Skin of body (tissue), 2 donors: ENCODE results near the gene TM2D3. TPM values are rescaled to one million over a fixed set of nuclear protein-coding genes. Genes with fewer than 3 reads are reported as not detected.

ENCODE experiments used
- DNase-seq: peaks from one replicate; lab custom pipeline; 2025; lab: John Stamatoyannopoulos, UW
- total RNA-seq: library from RNA; depleted of rRNA; stranded (reverse); fragments of >200 nt; gene quantifications from one replicate; pipeline ENCODE4 v1.2.3, GENCODE V29; 2014

TM2D3 gene, protein sequence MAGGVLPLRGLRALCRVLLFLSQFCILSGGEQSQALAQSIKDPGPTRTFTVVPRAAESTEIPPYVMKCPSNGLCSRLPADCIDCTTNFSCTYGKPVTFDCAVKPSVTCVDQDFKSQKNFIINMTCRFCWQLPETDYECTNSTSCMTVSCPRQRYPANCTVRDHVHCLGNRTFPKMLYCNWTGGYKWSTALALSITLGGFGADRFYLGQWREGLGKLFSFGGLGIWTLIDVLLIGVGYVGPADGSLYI
- 42.6 TPM for total RNA-seq

DNA sequence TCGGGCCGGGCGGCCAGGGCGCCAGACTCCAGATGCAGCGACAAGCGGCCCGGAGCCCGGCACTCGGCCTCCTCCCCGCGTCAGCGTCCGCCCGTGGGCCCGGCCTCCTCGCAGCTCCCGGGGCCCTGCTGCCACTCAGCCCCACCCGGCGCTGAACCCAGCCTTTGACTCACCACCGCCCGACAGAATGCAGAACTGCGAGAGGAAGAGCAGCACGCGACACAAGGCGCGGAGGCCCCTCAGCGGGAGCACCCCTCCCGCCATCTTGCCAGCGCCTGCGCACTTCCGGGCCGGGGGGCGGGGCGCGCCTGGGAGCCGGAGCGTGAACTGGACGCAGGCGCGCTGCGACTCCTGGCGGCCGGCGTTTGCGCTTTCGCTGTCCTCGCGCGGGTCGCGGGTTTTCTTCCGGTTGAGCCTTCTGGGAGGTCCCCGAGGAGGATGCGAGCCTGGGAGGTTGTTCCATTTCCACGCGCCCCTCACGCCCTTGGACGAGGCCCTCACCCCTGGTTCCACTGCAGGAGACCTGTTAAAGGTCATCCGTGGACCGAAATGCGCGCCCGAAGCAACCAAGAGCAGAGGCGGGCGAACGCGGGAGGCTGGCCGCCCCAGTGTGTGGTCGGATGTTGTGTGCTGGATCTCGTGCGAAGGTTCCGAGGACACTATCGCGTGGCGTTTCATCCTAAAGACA, at the start of gene TM2D3:
TM2D3 (minus strand) TSS at position 284 of the 688 bp plus-strand sequence; CDS start at position 264, 20 bp downstream.
- DNase-seq, result peak; percentile 94

DNA sequence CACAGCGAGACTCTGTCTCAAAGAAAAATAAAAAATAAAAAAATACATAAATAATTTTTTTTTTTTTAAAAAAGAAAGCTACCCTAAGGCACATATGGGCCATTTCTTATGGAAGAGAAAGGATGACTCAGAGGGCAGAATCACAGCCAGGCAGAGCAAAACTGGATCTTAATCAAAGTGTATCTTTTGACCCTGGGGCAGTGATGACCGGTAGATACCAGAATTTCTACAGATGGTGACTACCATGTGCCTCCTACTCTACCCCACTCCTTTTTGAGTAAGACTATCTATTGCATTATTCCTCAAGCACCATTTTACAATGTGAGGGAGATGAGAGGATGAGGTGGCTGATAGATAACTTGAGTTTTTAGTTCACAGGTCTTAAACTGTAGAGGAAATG, 46.1 kb upstream of the TM2D3 start:
- DNase-seq, result no peak

DNA sequence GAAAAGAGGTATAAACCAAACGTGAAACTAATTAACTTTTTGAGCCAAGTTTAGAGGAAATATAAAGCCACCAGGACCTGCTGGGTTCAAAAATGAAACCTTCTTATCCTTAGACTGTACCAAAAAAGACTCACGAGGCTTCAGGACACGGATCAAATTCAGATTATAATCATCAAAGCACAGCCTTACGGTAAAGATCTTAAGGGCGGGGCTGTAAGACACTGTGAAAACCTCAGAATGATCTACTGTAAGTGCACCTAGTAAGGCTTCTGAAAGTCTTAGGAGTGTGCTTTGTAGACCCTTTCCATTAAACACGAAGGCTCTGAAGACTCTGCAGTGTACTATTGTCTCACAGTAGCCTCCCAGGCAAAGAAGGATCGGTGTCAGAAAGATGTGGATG, 45.3 kb upstream of the TM2D3 start:
- no peak for DNase-seq

DNA sequence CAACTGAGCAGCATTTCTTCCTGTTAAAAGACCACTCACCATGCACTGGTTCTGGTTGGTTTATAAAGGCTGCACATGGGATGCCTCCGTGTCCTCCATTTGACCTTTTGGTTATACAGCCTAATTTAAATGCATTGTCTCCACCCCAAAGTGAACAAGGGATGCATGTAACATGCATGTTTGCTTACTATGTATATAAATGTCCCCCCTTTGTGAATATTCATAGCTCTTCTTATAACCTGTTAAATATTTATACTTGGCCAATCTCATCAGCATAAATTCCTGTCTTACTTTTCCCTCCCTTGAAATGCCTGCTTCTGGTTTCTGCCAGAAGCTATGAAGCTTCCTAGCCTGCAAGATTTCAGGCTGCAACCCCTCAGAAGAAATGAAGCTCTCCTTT, 44.6 kb upstream of the TM2D3 start:
- DNase-seq, result no peak

DNA sequence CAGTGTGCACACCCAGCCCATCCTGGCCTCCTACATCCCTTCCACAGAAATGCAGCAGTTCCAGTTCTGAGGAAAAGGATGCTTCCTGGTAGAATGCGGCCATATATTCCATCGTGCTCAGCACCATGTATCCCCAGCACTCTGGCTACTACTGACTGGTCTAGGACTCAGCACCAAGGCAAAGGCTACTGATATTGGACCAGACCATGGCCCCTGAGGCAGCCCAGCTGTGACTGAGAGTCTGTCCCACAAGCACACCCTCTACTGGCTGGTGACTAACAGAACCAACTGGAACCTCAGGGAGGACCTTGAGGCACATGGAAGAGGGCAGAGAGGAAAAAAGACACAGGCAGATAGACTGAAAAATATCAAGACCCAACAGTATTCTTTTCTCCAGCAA, 42.1 kb upstream of the TM2D3 start:
- DNase-seq, result no peak

DNA sequence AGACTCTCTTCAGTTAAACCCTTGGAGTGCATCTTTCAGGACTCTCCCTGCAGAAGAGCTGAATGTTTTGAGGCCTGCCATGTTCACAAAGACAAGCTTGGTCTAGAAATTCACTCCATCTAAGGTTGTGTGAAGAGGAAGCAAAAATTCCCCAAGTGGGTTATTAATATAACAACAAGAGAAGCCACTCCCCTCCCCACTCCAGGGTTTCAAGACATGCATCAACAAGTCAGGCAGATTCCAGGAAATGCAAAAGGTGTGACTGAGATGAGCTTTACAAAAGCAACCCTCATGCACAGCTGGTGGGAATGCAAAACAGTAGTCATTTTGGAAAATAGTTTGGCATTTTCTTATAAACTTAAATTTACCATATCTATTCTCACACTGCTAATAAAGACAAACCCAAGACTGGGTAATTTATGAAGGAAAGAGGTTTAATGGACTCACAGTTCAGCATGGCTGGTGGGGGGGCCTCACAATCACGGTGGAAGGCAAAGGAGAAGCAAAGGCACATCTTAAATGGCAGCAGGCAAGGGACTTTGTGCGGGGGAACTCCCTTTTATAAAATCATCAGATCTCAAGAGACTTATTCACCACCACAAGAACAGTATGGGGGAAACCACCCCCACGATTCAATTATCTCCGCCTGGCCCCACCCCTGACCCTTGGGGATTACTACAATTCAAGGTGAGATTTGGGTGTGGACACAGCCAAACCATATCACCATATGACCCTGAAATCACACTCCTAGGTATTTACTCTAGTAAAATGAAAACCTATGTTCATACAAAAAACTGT, 40.8 kb upstream of the TM2D3 start:
- no peak for DNase-seq

DNA sequence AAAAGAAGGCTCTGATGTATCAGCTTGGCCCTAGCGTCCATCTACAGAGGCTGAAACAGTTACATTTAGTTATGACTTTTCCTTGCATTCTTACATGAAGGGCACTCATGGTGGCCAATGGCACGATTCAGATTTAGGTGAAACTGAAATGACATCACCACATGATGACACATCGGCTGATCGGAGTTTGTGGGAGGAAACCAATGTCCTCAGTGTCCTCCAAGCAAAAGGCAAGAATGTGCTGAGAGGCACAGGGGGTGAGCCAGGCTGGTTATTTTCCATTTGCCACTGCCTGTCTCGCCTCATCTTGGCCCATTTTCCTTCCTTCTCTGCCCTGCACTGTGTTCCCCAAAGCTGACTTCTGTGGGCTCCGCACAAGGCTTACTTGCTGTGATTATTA, 37.7 kb upstream of the TM2D3 start:
- DNase-seq, result no peak

DNA sequence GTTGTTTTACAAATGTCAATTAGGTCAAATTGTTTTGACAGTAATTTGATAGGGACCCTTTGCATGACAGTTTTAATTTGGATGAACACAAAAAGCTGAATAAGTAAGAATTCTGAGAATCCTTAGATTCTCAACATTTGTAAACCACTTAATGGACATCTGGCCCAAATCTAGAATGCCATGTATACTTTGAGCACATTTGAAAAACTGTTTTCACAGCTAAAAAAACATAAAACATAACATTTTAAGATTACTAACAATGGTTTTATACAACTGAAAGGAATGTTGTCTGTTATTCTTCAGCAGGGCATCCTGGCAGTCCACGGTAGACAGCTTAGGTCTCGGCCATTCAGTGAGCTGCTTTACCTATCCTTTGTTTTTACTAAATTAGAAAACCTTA, 34.5 kb upstream of the TM2D3 start:
- no peak for DNase-seq

DNA sequence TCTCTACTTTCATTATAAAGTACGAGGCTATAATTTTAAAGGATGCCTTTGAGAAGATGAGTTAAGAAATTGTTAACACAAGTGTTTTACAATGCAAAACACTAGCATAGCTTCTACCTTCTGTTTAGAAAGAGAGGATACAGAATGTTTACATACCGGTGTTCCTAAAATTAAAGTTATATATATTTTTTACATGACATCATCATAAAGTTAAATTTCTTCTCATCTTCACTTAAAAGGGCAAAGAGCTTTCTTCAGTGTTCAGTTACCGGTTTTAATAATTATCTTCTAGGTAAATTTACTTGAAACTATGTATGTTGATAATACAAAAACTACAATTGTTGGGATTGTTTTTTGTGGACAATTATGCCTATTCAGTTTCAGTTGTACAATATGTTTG, 32.7 kb upstream of the TM2D3 start:
- no peak for DNase-seq

DNA sequence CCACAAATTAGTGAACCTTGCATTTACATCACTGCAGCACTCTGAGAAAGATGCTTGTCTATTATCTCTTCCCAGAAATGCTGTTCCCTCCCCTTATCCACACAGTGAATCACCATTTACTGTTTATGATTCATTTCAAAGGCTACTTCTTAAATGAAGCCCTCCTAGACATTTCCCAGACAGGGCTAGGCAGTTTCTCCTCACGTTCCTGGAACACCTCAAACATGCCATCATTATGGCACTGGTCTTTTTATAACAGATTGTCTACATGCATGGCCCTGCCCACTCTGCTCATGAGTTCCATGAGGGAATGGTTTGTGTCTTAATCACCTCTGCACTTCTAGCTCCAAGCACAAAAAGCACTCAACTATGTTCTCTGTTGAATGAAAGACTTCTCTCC, 32.2 kb upstream of the TM2D3 start:
- no peak for DNase-seq

DNA sequence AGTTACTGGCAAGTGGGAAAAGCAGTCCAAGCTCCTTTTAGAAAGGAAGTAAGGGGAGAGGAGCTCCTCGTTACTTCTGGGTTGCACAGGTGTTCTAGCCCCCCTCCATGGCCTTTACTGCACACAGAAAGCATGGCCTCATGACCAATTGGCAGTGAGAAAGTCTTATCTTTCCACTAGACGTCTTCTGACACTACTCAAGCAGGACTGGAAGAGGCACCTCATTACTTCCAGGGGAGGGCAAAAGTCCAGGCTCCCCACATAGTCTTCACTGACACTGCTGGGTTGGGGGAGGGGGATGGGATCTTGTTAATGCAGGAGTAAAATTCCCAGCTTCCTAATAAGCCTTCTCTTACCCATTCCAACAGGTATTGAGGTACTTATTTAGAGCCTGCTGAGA, 27.6 kb upstream of the TM2D3 start:
- no peak for DNase-seq

DNA sequence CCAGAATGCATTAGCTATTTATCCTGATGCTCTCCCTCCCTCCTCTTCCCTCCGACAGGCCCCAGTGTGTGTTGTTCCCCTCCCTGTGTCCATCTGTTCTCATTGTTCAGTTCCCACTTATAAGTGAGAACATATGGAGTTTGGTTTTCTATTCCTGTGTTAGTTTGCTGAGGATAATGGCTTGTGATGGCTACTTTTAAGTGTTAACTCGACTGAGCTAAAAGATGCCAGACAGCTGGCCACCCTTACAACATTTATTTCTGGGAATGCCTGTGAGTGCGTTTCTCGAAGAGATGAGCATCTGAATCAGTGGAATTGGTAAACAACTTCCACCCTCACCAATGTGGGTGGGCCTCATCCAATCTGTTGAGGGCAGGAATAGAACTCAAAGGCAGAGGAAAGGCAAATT, 24.7 kb upstream of the TM2D3 start:
- DNase-seq, result peak; percentile 59

DNA sequence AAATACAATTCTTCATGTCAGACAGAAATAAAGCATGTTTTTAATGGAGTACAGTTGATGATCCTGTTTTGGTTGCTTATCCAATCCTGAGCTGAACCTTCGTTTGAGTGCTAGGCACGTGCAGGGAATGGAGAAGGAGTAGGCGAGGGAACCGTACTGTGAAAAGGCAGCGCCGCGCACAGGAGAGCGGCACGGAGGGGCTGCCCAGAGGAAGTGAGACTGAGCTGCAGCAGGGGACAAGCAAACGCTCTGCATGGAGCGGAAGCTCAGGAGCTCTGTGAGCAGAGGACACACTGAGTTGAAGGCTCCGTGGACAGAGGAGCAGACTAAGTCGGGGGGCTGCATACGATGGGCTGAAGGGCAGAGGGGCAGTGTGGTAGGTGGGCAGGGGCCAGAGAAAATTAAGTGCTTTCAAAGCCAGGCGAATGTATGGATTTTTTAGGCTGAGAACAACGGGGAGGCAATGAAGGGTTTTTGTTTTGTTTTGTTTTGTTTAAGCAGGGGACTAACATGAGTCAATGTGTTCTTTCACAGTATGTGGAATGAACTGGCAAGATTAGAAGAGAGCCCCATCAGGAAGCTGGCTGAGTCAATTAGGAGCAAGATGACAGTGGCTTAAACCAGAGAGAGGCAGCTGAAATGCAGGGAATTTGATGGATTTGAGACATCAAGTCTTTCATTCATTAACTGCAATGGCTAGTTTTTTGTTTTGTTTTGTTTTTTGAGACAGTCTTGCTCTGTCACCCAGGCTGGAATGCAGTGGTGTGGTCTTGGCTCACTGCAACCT, 23.8 kb upstream of the TM2D3 start:
- no peak for DNase-seq

DNA sequence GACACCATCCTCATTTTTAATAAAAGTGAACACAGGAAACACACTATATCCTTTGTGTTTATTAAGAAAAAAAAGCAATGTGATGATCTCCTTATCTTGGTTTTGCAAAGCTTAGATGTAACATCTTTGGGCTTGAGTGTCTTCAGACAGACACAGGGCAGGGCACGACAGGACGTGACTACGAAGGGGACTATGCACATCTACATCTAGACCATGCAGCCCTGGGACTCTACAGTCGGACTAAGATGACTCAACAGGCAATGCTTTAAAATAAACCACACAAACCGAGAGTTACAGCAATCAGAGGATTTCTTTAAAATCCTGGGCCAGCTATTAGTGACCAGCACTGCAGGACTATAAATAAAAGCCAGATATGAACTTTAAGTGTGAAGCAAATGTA, 22.8 kb upstream of the TM2D3 start:
- DNase-seq, result no peak

DNA sequence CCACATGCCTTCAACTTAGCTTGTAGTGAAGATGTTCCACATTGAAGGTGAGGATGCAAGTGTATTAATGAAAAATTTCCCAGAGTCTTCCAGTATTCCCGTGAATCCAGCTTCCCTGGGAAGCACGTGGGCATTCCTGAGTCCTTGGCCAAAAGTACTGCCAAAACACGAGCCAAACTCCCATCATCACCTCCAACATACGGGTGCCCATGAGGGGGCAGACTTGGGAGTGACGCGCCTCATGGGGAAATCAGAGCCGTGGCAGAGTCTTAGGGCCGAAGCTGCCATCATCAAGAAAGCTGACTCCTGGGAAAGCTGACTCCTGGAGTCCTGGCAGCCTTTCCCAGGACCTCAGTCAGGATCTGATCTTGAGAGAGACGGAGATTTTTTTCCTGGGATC, 20.1 kb upstream of the TM2D3 start:
- no peak for DNase-seq

DNA sequence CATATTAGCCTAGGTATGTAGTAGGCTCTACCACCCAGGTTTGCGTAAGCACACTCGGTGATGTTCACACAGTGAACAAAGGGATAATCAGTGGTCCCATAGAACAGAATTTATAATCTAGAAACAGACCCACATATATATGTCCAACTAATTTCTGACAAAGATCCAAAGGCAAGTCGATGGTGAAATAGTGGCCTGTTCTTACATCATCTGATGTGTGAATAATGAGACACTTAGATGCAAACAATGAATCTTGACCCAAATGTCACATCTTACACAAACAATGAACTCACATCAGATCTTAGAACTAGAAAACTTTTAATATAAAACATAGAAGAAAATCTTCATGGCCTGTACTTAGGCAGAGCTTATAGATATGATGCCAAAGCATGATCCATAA, 17.6 kb upstream of the TM2D3 start:
- DNase-seq, result no peak

DNA sequence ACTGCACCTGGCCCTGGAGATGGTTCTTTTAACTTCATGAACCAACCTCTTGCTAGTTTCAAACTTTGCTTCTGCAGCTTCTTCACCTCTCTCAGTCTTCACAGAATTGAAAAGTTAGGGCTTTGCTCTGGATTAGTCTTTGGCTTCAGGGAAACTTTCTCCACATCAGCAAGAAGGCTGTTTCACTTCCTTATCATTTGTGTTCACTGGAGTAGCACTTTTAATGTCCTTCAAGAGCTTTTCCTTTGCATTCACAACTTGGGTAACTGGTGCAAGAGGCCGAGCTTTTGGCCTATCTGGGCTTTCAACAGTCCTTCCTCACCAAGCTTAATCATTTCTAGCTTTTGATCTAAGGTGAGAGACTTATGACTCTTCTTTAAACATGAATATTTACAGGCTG, 15.7 kb upstream of the TM2D3 start:
- no peak for DNase-seq

DNA sequence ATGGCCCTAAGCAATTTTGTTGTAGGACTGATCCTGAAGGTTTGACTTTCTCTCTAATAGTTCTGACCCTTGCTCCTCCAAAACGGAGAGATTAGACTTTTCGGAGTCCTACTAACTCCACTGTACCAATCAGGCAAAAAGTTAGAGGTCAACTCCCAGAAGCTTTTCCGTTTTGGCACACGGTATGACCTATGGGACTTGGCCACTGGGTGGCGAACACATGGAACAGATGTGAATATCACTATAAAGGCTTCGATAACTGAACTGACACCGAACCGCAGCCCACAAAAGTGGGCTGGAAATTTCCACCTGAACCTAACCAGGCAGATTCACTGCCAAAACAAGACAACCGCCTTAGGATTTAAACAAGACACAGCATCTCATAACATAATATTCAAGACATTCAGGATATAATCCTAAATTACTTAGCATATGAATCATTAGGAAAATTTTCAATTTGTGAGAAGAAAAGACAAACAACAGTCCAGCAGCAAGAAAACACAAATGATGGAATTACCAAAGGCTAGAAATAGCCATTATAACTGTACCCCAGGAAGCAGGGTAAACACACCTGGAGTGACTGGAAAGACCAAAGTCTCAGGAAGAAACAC, 12.2 kb upstream of the TM2D3 start:
- DNase-seq, result no peak

DNA sequence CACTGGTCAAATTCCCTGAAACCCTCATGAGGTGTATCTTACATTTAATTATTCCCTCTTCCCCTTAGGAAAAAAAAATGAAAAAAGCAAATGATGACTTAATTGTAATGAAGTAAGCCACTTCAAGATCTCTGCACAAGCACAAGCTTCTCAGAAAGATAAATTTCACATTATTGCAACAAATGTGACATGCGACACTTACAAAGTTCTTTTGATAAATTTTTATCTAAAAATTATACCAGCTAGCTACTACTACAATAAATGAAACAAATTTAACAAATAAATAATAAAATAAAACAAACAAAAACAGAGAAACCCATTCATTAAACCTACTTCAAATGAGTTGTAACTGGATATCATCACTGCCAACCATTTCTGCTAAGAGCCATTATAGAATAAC, 10.0 kb upstream of the TM2D3 start:
- no peak for DNase-seq

DNA sequence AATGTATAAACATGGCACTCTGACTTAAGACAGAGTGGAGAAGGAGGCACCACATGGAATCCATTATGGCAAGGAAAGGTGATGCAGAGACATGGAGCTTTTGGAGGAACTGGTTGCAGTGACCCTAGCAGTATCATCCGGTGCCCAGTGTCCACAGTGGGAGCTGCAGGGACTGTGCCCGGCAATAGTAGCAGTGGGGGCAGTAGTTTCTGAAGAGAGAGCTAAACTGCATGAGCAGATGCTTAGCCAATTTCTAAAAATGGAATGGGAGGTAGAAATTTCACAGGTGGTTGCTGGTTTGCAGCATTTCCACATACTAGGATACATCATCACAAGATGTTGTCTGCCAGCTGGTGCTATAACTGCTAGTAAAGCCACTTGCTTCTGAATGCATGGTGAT, 7.8 kb upstream of the TM2D3 start:
- DNase-seq, result no peak
